HG02588 (cell line): ENCODE data around the gene MAGEA6.
A peak's percentile ranks its signal among the peaks of the same experiment; 100 is the strongest.
"Not testable (repeated sequence)": the region's sequence is repeated elsewhere in the genome, so short reads cannot be mapped to it uniquely, and the experiment has no call there.

Experiments used
- ATAC-seq: cut with Tn5 transposase; IDR thresholded peaks from one replicate; pipeline ENCODE4 v1.9.1; 2021; ENCODE audit warnings: mild to moderate bottlenecking, moderate library complexity; ENCODE audit not compliant: unreplicated experiment

MAGEA6 gene, protein sequence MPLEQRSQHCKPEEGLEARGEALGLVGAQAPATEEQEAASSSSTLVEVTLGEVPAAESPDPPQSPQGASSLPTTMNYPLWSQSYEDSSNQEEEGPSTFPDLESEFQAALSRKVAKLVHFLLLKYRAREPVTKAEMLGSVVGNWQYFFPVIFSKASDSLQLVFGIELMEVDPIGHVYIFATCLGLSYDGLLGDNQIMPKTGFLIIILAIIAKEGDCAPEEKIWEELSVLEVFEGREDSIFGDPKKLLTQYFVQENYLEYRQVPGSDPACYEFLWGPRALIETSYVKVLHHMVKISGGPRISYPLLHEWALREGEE

DNA sequence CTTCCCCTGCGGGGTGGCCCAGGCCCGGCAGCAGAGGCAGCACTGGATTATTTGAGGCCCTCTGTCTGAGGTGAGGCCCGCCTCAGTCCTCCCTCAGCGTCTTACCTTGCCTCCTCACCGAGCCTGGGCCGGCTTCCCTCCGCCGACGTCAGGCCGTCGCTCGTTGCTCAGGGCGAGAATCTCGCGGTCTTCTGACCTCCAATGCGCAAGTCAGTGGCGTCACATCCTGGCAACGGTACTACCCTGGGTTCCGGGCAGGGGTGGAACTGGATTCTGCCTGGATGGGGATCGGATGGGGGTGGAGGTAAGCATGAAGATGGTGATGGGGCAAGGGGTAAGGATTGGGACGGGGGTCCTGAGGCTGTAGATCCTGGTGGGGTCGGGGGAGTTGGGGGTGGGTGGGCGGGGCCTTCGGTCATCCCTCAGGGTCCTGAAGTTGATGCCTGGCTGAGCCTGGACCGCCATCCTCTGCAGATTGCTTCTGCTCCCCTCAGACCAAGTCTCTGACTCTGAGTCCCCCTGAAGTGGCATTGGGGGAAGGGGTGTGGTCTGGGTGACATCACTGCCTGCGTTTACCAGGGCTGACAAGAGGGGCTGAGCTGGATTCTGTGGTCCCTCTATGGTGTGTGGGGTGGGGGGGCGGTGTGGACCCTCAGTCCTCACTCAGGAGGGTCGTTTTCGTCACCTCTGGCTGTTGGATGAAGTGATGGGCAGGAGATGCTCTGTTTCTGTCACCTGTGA lies at the start of gene MAGEA6:
TSS of gene MAGEA6 (minus strand) at position 141 of the 741 bp plus-strand sequence. CDS start 2,039 bp downstream, outside the sequence.
- ATAC-seq = not testable (repeated sequence)

DNA sequence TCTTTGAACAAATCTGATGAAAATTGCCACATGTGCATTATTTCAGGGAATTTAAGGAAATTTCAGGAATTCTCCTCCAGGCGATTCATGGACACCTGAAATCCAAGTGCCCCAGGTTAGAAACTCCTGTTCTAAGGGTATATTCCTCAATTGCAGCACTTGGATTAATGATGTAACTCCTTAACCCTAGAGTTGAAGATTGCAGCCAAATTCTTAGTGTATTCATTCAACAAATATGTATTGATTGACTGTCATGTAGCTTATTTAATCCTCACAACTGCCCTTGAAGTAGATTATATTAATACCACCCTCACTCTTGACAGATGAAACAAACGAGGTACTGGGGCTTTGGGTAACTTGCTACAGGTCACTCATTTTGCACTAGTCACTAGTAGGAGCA lies 49.8 kb upstream of the MAGEA6 start:
- no peak for ATAC-seq

DNA sequence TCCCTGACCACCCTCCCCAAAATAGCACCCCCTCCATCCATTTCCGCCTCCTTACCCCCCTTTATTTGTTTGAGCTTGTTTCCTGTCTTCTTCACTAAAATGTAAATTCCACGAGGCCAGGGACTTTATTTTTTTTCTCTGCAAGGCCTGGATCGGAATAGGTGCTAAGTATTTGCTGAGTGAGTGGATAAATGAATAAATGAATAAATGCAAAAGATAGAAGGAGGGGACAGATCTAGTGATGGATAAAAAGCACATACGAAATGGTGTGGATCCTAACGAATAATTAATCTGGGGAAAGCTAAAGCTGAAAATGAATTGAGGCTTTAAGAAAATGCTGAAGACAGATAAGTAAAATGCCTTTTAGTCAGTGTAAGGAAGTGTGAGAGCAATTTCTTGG lies 48.9 kb upstream of the MAGEA6 start:
- ATAC-seq = no peak

DNA sequence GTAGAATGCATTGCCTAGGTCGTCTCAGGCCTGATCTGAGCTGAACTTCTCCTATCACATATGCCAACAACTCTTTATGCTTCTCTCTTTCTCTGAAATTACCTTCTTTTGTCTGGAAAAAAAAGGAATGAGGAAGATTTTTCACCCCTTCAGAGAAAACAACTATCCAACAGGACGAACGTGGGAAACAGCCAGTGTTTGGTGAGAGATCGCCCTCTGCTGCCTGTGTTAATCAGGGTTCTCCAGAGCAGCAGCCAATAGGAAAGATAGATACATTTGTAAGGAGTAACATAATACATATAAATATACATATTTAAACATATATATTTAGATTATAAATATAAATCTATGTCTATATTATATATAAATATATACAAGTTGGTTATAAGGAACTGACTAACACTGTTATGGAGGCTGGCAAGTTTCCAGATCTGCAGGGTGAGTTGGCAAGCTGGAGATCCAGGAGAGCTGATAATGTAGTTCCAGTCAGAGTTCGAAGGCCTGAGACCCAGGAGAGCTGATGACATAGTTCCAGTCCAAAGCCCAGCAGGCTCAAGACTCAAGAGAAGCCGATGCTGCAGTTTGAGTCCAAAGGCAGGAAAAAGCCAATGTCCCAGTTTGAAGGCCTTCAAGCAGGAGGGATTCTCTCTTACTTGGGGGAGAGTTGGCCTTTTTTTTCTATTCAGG lies 47.7 kb upstream of the MAGEA6 start:
- ATAC-seq = no peak

DNA sequence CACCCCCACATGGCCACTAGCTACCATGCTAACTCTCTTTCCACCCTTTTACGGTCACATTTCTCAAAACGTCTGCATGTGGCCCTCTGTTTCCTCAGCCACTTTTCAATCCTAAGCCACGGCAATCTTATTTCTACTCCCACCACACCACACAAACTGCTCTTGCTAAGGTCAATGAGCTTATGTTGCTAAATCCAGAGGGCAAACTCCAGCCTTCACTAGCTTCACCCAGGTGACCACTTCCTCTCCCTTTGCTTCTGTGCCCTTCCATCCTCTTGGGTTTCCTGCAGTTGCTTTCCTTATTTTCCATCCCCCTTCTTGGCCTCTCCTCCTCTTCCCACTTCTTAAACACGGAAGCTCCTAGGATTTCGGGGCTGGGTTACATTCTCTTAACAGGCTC lies 44.6 kb upstream of the MAGEA6 start:
- ATAC-seq = no peak

DNA sequence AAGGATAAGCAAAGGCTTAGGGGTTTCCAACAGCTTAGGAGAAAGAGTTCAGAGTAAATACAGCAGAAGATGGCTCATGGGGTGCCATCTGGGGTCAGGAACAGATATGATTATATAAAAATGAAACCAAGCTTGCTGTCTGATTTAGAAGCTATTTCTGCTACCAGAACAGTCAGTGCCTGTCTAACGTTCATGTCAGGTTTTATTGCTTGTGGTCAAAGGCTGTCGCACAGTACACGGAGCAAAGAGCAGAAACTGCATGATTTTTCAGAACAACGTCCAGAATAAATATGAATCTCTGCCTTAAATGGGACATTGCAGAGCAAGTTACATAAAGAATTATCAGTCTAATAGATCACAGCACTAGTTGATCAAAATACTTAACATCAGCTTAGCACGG lies 43.7 kb upstream of the MAGEA6 start:
- no peak for ATAC-seq

DNA sequence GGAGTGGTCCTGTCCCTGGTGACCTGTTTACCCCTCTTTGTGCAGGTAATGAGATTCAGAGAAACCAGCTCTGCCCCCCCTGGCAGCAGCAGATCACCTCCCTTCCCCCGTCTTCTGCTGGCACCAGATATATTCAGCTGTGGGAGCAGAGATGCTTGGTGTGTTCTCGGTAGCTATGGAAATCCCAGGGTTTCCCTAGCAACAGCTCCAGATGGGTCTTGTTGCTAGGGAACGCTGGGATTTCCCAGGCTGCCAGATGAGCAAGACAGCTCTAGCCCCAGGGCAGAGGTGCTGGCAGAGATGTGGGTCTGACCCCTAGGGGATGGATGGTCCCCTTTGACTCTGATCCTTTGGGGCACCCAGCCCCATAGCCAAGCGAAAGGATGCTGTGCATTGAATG lies 40.9 kb upstream of the MAGEA6 start:
- ATAC-seq = no peak

DNA sequence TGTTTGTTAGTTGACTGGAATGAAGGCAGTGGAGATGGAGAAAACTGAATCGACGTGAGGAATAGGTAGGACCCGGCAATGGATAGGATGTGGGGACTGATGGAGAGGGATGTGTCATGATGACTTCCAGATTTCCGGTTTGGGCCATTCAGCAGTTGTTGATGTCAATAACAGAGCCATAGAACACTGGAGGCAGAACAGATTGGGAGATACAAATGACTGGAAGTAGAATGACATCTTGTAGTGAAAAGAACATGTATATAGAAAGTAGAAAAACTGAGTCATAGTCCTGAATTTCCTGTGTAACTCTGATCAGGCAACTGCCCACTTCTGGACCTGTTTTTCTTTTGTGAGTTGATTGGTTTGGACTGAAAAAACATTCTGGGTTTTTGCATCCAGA lies 36.5 kb upstream of the MAGEA6 start:
- no peak for ATAC-seq

DNA sequence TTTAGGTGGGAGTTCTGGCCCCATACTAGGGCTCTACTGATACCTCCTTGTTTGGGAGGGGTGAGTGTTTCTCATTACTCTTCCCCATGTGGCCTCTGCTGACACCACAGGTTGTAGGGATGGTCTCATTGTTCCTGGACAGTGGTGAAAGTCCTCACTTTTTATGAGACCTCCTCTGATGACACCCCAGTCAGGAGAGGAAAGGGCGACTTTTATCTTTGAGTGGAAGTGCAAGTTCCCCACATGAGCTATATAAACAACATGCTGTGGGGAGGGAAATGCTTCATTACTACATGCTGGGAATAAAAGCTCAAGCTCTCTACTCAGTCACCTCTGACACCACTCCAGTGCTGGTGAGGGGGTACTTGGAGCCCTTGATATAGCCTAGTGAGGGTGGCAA lies 29.5 kb upstream of the MAGEA6 start:
- ATAC-seq = no peak

DNA sequence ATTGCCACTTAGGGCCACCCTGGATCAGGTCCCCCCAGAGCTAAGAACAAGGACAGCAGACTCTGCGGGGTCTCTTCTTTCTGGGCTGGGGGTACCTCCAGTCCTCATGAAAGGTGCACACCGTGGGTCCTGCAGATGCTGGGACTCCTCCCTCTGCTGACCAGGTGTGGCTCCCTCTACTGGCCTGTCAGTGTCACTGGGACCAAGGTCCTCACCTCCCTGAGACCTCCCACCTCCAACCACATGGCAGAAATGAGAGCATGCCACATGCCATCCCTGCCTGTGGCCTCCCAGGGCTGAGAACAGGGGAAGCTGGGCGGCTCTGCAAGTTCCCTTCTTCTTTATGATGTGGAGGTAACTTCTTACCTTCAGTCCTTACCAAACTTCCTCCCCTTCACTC lies 17.6 kb upstream of the MAGEA6 start:
- peak; percentile 67 for ATAC-seq

DNA sequence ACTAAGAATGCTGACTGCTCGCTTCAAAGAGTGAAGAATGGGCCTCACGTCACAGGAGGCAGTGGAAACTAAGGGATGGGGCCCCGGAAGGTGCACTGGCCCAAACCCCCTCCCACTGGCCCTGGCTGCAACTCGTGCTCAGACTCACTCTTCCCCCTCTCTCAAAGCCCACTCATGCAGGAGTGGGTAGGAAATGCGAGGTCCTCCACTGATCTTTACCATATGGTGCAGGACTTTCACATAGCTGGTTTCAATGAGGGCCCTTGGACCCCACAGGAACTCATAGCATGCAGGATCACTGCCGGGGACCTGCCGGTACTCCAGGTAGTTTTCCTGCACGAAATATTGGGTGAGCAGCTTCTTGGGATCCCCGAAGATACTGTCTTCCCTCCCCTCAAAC lies 2.9 kb downstream of the MAGEA6 start:
- ATAC-seq = not testable (repeated sequence)

DNA sequence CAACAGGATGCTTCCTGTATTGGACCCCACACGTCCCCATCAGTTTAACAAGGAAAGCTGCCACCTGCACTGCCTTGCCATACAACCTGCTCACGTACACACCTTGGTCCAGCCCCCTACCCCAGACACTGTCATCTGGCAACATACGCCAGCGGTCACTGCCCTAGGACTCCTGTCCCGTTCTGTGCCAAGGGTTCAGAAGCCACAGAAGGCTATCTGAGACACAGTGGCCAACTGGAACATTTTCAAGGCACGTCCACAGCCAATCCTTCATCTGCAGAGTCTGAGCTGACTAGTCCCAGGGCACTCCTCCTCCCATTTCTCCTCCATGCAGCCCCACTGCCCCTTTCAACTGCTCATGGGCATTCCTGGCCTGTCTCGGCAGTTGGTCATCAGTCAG lies 7.9 kb downstream of the MAGEA6 start:
- ATAC-seq = not testable (repeated sequence)

DNA sequence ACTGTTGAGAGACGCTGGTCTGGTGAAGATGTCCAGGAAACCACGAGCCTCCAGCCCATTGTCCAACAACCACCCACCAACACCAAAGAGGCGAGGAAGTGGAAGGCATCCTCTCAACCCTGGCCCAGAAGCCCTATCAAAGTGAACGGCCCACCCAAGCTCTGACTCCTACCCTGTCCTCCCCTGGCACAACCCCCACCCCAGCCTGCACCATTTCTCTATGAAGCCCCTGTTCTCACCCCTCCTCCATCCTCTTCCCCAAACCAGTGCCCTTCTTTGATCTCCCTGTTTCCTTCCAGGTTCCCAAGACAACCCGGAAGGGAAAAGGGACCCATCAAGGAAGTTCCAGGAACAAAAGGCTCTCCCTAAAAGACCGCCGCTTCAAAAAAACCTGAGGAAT lies 9.9 kb downstream of the MAGEA6 start:
- ATAC-seq = not testable (repeated sequence)

DNA sequence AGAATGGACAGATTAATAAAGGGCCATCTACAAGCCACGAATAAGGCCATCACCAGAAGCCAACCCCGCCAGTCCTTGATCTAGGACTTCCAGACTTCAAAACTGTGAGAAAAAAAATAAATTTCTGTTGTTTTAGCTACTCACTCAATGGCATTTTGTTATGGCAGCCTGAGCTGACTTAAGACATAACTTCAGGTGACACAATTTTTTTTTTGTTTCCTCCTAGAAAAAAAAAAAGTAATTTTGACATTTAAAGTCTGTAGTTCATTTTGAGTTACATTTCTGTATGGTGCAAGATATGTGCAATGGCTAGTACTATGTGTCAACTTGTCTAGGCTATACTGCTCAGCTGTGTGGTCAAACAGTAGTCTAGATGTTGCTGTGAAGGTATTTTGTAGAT lies 10.6 kb downstream of the MAGEA6 start, which contains the start of gene CSAG3:
TSS of gene CSAG3 (plus strand) at position 301 of the 400 bp plus-strand sequence.
- not testable (repeated sequence) for ATAC-seq

DNA sequence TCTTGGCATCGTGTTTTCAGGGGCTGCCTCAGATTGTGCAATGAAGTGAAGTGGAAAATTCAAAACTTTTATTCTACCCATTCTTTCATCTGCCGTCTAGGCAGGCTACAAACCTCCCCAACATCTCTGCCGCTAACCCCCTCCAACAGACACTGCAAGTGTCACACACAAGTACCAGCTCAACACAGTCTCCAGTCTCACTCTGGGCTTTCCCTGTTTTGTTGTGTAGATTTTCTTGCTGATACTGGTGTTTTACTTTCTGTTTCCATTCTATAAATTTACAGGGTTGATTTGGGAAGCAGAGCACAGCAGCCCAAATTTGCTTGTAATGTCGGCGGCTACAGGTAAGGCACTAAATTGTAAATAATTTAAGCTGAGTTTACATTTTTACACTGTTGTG lies 14.6 kb downstream of the MAGEA6 start:
- ATAC-seq = not testable (repeated sequence)

DNA sequence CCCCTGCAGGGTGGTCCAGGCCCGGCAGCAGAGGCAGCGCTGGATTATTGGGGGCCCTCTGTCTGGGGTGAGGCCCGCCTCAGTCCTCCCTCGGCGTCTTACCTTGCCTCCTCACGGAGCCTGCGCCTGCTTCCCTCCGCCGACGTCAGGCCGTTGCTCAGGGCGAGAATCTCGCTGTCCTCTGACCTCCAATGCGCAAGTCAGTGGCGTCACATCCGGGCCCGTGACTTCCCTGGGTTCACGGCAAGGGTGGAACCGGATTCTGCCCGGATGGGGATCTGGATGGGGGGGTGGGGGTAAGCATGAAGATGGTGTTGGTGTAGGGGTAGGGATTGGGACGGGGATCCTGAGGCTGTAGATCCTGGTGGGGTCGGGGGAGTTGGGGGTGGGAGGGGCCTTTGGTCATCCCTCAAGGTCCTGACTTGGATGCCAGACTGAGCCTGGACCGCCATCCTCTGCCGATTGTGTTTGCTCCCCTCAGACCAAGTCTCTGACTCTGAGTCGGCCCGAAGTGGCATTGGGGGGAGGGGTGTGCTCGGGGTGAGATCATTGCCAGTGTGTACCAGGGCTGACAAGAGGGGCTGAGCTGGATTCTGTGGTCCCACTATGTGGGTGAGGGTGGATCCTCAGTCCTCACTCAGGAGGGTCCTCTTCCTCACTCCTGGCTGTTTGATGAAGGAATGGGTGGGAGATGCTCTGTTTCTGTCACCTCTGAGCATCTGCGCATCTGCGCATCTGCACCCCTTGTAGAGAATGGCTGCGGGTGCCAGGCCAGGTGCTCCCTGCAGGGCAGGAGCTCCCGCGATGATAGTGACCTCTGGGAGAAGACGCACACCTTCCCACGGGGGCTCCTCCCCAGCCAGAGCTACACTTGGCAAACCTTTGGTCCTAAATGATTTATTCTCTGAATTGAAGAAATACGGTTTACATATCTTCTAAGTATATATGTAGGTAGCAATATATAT lies 15.5 kb downstream of the MAGEA6 start, which contains the start of gene MAGEA2:
TSS of gene MAGEA2 (minus strand) at position 157 of the 965 bp plus-strand sequence. CDS start 2,479 bp downstream, outside the sequence.
- ATAC-seq = not testable (repeated sequence)

DNA sequence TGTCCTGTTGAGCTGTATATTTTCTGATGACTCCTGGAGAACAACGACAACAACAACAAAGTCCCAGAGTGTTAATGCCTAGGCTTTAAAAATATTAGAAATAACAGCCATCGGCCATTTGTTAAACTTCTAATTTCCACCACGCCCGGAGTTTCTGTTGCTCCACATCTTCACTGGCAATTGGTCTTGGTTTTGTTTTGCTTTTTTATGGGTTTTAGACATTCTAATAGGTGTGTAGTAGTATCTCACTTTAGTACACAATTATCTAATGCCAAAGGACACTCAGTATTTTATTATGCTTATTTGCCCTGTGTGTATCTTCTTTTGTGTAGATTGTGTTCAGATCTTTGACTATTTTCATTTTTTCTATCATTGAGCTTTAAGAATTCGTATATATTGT lies 30.9 kb downstream of the MAGEA6 start:
- no peak for ATAC-seq

DNA sequence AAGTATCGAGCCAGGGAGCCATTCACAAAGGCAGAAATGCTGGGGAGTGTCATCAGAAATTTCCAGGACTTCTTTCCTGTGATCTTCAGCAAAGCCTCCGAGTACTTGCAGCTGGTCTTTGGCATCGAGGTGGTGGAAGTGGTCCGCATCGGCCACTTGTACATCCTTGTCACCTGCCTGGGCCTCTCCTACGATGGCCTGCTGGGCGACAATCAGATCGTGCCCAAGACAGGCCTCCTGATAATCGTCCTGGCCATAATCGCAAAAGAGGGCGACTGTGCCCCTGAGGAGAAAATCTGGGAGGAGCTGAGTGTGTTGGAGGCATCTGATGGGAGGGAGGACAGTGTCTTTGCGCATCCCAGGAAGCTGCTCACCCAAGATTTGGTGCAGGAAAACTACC lies 33.0 kb downstream of the MAGEA6 start:
- not testable (repeated sequence) for ATAC-seq

DNA sequence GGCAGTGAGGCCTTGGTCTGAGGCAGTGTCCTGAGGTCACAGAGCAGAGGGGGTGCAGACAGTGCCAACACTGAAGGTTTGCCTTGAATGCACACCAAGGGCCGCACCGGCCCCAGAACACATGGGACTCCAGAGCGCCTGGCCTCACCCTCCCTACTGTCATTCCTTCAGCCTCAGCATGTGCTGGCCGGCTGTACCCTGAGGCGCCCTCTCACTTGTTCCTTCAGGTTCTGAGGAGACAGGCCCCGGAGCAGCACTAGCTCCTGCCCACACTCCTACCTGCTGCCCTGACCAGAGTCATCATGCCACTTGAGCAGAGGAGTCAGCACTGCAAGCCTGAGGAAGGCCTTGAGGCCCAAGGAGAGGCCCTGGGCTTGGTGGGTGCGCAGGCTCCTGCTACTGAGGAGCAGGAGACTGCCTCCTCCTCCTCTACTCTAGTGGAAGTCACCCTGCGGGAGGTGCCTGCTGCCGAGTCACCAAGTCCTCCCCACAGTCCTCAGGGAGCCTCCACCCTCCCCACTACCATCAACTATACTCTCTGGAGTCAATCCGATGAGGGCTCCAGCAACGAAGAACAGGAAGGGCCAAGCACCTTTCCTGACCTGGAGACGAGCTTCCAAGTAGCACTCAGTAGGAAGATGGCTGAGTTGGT lies 33.5 kb downstream of the MAGEA6 start:
- ATAC-seq = no peak

DNA sequence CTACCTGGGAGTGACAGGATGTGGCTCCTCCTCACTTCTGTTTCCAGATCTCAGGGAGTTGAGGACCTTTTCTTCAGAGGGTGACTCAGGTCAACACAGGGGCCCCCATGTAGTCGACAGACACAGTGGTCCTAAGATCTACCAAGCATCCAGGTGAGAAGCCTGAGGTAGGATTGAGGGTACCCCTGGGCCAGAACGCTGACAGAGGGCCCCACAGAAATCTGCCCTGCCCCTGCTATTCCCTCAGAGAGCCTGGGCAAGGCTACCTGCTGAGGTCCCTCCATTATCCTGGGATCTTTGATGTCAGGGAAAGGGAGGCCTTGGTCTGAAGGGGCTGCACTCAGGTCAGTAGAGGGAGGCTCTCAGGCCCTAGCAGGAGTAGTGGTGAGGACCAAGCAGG lies 34.4 kb downstream of the MAGEA6 start:
- no peak for ATAC-seq
